OCI-M1 (cell line): ENCODE data around the gene CACNB2.
A peak's percentile ranks its signal among the peaks of the same experiment; 100 is the strongest.

Experiments used
- DNase-seq: peaks from one replicate; lab custom pipeline; 2025; lab: John Stamatoyannopoulos, UW

The CACNB2 gene

DNA sequence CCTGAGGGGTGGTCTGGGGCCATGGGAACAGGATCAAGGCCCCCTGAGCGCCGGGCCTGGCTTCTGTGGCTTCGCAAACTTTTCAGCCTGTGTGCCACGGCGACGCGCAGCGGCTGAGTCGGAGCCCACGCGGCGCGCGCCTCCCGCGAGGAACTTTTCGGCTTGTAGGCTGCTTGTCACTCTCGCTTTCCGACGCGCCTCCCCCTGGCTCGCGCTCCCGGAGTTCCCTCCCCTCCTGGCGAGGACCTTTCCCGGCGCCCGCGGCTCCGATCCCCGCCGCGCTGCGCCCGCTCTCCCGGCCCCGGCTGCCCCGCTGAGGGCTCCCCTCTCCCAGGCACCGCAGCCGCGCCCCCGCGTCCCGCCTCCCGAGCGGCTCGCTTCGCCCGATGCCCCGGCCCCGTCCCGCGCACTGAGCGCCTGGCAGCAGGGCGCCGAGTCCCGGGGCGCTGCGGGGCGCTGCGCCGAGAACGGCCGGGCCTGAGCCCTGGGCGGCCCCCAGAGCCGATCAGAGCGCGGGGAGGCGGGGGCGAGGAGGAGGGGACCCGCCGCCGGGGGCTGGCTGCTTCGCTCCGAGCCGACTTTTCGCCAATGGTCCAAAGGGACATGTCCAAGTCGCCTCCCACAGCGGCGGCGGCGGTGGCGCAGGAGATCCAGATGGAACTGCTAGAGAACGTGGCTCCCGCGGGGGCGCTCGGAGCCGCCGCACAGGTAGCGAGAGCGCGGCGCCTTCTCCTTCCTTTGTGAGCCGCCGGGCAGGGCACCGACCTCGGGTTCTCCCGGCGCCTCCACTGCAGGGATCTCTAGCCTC, at the start of gene CACNB2:
CACNB2 (plus strand) TSS at position 276 of the 808 bp plus-strand sequence.
- no peak for DNase-seq

- DNase-seq = no peak
Measured at GRCh38 chr10:18094332-18094731, 45.9 kb upstream of the CACNB2 start.

- no peak for DNase-seq
Measured at GRCh38 chr10:18094793-18095192, 45.4 kb upstream of the CACNB2 start.

DNA sequence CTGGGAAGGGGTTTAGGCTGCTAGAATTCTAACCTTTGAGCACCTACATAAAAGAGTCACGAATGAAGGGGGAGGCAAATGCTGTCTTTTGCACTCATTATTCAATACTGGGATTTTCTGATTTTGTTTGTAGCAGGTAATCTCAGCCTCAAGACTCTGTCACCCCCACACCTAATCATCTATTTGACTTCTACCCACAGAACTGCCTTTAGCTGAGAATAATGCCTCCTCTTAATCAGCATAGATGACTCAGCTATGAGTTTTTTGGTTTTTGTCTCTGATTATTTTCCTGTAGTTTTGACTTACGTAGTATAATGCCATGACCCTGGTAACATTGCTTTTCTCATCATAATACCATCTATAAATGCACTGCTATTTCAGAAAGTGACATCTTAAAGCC, 42.7 kb upstream of the CACNB2 start:
- DNase-seq = no peak

- no peak for DNase-seq
Measured at GRCh38 chr10:18098201-18098600, 42.0 kb upstream of the CACNB2 start.

GRCh38 chr10:18099415-18099814, 40.8 kb upstream of the CACNB2 start:
- DNase-seq = no peak

GRCh38 chr10:18100669-18101068, 39.6 kb upstream of the CACNB2 start:
- no peak for DNase-seq

DNA sequence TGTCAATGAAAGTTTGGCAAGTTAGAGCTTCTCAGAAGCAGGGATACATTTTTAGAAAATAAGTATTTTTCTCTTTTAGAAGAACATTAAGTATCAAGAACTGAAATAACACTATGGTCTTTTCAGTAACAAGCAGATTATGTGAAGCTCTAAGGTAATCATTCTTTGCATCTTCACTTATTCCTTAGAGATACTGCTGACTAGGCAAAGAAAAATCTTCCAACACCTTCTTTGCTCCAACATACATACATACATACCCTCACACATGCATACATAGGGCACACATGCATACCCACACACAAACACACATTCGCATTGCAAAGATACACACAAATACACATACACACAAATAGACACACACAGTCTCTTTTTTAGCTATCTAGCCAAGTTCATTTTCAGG, 37.8 kb upstream of the CACNB2 start:
- no peak for DNase-seq

DNA sequence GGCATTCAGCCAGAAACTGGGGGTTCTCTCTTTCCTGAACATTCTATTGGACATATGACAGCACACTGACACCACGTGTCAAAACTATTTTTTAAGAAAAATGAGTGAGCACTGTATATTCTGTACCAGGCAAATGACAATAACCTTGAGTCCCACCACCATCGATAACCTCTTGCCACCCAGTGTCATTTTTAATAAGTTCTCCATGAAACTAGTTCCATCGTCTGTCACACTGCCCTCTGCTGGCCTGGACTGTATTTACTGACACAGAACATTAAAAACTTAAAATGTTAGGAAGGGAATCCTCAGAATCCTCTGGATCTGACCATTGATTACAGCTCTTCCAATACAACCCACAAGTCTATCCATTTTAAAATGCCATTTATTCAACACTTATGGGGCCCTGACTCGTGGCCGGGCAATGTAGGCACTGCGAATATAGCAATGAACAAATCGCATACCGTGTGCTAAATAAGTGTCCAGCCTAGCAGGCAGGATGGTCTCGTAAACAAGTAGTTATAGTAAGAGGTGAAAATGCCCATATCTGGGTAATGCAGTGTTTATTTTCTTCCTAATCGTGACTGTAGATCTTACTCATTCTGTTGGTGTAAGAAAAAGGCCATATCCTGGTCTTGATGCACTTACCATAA, 35.9 kb upstream of the CACNB2 start:
- peak; percentile 68 for DNase-seq

GRCh38 chr10:18109341-18109870, 30.8 kb upstream of the CACNB2 start:
- no peak for DNase-seq

GRCh38 chr10:18113881-18114280, 26.3 kb upstream of the CACNB2 start:
- no peak for DNase-seq

DNA sequence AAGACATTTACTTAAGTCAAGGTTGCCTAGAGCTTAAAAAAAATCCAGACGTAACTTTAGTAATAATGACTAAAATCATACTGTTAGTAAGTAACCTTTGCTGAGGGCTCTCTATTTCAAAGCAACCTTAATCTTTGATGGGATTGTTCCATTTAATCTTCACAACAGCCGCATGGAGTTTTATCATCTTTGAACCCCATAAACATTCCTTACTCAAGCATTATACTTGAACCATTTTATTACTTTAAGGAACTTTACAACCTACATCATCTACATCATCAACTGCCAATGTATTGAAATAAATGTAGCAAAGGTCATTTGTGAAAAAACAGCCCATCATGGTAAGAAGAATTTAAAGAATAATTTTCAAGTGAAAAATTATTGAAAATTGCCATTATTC, 22.9 kb upstream of the CACNB2 start:
- DNase-seq = no peak

DNA sequence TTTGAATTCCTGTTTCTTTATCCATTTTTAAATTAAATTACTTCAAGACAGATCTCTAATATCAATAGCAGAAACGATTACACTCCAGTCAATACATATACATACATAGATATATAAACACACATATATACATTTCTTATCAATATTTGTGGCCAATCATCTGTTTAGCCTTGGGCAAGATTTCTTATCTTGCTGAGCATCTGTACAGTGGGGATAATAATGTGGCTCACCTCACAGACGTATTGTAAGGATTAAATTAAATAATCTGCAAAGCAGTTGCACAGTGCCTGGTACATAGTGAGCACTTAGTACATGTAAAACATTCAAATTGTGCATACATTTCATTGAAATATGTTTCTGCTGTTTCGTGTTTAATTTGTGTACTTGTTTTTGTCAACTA, 17.5 kb upstream of the CACNB2 start:
- no peak for DNase-seq

DNA sequence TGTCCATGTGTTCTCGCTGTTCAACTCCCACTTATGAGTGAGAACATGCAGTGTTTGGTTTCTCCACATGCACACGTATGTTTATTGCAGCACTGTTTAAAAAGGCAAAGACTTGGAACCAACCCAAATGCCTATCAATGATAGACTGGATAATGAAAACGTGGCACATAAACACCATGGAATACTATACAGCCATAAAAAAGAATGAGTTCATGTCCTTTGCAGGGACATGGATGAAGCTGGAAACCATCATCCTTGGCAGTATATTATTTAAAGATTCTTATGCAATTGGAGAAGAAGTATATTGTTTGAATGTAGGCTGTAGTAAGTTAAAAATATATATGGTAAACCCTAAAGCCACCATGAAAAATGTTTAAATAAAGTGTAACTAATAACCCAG, 7.2 kb upstream of the CACNB2 start:
- no peak for DNase-seq

DNA sequence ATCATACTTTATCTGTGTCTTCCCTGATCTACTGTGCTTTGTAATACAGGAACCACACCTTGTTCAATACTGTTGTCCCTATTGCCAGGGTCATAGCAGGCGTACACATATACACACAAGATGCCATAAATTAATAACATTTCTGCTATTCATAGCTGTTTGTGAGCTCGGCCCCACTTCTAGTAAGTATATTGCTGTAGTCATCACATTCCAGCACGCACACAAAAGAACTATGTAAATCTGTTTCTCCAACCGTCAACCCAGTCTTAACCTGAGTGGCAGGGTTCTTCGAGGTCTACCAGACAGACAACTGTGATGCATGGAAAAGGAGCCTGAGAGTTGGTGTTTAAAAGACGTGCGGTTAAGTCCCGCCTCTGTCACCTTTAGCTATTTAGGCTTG, 5.7 kb upstream of the CACNB2 start:
- DNase-seq = no peak

DNA sequence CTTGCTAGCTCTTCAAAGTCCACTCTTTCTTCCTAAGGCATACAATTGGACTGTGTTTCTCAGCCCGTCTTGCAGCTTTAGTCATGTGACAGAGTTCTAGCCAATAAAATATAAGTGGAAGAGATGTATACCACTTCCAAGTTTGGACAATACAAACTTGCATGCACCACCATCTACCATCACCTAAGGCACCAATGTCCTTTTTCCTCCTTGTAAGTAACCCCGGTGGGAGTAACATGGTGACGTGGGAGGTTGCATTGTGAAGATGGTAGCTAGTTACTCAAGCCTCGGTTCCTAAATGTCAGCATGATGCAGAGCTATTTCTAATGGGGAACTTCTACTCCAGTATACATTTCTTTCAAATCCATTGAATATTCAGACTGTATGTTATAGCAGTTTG, 5.3 kb upstream of the CACNB2 start:
- DNase-seq = no peak

- no peak for DNase-seq
Measured at GRCh38 chr10:18136073-18136791, 4.0 kb upstream of the CACNB2 start.

- DNase-seq = no peak
Measured at GRCh38 chr10:18137111-18137510, 3.1 kb upstream of the CACNB2 start.

DNA sequence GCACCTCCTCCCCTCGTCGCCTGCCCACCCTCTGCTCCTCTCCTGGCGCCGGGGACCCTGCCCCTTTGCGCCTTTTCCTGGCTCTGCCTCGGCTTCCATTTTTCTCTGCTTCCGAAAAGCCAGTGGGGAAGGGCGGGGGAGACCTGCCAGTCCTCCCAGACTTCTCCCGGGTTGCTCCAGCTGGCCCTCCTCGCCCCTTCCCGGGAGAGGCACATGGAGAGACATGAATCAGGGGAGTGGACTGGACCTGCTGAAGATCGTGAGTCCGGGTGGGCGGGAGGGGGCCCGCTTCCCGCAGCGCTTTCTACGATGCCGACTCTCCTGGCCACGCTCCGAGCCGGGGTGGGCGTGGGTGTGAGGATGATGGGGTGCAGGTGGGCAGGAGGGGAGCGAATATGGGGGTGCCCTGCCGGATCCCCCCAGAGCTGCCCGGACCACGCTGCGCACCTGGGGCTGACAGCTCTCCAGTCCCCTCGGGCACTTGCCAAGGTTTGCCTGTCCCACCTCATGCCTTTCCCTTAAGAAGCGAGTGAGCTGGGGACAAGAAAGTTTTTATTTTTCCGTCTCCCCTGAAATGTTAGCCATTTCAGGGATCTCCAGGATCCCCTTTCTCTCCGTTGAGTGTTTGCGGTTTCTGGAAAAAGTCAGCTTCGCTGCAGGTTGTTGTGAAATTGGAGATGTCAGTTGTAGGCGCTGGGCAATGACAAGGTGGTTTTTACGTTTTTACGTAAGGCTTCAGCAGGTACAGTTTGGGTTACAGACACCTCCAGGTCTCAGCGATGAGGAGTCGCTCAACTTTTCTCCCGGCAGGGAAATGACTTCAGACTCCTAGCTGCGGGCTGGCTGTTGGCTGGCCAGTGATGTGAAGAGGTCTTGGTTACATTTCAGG, 977 bp downstream of the CACNB2 start:
- no peak for DNase-seq

DNA sequence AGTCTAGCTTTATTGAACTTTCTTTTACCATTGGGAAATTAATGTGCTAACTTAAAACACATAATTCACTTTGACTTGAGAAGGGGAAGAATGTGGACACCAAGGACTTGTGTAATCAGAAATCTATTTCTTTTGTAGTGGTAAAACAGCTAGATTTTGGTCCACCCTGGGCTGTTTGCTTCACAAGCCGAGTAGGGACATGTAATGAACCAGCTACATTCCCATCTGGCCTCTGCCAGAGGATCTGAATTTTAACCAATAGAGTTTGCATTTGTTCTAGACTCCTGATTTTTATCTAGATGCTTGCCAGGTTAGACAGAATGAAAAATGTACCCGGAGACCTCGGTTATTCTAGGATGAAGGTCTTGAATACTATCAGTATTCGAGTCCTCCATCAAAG, 1.9 kb downstream of the CACNB2 start:
- no peak for DNase-seq

DNA sequence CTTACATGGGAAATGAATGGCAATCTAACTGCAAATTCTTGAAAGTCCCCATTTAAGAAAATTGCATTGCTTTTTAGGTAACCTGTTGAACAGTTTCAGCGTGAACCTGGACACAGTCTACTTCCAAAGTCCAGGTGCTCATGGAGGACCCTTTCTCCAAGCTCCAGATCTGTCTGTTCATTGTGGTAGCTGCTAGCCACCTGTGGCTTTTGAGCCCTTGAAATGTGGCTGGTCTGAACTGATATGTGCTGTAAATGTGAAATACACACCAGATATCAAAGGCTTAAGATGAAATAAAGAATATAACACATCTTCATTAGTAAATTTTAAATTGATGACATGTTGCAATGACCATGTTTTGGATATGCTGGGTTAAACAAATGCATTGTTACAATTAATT, 4.2 kb downstream of the CACNB2 start:
- DNase-seq = no peak

GRCh38 chr10:18144928-18145327, 4.7 kb downstream of the CACNB2 start:
- no peak for DNase-seq
